NCI-H510A treated with DMSO at 0.1 percent for 48 hours (cell line): ENCODE results near the gene B3GNT5.
A peak's percentile ranks its signal among the peaks of the same experiment; 100 is the strongest.

Experiments
- DNase-seq: peaks from one replicate; lab custom pipeline; 2025; lab: John Stamatoyannopoulos, UW

B3GNT5 gene

DNA sequence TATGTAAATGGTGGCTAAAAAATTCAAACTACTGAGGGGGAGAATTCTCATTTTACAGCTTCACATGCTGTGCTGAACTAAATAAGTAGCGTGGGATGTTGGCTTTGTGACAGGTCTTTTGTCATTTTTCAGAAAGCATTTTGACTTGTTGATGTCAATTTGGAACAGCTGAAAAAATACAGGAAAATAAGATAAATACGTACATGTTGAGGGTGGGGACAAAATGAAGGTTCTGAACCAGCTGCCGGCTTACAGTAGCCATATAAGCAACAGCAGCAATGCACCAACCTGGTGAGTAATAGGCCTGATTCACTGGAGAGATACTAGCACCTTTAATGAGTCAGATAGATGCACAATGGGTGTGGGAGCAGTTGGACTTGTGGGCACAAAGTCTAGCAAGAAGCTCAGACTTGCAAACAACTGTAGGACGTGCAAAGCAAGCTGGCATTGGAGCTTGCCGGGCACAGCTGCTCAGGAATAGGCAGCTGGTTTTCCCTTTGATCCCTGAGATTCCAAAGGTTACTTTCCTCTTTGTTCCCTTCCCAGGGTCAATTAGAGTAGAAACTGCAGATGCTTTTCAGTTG is 12.9 kb downstream of the B3GNT5 start:
- DNase-seq, result peak; percentile 29

DNA sequence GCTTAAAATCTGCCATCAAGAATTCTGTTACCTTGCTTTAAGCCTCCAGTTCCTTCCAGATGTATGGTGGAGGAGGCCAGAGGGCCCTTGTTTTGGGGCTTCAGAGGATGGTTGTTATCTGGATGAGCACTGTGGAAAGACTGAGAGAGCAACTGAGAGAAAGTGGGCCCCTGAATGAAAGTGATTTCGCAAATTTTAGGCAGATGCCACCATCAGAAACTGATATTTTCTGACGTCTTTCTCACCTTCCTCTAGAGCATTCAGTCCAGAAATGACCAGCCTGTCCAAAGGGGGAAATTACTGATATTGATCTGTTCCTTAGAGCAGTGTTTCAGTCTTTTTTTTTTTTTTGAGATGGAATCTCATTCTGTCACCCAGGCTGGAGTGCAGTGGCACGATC is 13.4 kb downstream of the B3GNT5 start:
- no peak for DNase-seq

DNA sequence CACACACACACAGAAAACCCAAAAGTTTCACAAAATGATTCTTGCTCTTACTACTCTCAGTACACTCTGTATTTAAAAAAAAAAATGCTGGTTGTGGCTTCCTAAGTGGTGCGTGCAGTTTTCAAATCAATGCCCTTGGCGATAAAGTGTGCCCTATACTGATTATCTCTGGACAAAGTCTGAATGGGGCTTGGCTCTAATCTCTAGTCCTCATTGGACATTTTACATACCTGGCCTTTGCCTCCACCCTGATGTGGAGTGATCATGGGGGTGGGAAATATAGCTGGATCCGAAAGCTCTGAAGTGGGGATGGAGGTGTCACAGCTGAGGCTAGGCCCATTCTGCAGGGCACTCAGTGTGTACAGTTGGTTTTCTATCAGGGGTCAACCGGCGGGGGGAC is 14.1 kb downstream of the B3GNT5 start:
- DNase-seq, result no peak

DNA sequence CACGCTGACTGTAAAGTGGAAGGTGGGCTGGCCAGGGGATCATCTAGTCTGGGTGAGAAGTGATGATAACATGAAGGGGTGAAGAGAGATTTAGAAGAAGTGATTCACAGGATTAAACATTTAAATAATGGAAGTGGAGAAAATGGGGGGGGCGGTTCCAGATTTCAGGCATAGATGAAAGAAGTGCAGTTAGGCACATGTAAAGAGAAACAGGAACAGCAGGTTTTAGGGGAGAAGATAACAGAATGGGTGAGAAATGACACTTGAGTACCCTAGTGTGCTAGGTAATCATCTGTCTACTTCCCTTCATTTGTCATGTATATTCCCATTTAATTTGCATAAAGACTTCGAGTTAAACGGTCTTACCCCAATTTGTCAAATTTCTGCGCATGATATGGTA is 15.3 kb downstream of the B3GNT5 start:
- DNase-seq, result peak; percentile 39

DNA sequence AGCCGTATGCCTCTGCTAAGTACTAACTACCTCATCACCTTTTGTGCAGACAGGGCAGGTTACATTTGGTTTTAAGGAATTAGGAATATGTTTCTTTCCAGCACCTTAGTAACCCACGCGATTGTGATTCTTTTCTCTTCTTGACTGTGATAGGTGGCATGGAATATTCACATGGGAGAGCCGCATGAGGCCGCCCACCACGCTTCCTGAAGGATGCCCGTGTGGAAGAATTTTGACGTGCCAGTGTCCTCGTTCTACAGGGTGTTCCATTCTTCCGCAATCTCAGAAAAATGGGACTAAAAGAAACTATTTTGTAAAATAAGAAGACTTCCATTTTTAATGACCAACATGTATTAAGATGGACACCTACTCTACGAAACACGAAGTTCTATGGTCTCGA is 16.3 kb downstream of the B3GNT5 start:
- no peak for DNase-seq

DNA sequence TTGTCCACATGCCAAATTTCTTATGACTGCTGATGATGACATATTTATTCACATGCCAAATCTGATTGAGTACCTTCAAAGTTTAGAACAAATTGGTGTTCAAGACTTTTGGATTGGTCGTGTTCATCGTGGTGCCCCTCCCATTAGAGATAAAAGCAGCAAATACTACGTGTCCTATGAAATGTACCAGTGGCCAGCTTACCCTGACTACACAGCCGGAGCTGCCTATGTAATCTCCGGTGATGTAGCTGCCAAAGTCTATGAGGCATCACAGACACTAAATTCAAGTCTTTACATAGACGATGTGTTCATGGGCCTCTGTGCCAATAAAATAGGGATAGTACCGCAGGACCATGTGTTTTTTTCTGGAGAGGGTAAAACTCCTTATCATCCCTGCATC is 17.3 kb downstream of the B3GNT5 start:
- DNase-seq, result no peak

DNA sequence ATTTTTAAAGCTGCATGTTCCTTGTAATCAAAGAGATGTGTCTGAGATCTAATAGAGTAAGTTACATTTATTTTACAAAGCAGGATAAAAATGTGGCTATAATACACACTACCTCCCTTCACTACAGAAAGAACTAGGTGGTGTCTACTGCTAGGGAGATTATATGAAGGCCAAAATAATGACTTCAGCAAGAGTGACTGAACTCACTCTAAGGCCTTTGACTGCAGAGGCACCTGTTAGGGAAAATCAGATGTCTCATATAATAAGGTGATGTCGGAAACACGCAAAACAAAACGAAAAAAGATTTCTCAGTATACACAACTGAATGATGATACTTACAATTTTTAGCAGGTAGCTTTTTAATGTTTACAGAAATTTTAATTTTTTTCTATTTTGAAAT is 19.1 kb downstream of the B3GNT5 start:
- no peak for DNase-seq

DNA sequence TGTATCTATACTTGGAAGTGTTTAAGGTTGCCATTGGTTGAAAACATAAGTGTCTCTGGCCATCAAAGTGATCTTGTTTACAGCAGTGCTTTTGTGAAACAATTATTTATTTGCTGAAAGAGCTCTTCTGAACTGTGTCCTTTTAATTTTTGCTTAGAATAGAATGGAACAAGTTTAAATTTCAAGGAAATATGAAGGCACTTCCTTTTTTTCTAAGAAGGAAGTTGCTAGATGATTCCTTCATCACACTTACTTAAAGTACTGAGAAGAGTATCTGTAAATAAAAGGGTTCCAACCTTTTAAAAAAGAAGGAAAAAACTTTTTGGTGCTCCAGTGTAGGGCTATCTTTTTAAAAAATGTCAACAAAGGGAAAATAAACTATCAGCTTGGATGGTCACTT is 19.7 kb downstream of the B3GNT5 start:
- no peak for DNase-seq

DNA sequence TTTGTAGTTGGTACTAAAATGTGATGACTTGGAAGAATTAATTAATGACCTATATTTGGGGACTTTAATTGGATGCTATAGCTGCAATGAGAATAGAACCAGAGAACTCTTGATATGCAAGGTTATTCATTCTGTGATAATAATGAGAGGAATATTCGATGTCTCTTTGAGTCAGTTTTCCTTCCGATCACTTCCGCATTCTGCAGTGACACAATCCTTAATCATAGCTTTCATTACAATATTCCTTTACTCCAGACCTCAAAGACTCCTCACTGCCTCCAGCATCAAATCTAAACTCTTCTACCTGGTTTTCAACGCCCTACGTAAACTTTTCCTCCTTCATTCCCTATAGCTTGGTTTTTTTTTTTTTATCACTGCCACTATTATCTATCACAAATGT is 21.6 kb downstream of the B3GNT5 start:
- DNase-seq, result no peak

DNA sequence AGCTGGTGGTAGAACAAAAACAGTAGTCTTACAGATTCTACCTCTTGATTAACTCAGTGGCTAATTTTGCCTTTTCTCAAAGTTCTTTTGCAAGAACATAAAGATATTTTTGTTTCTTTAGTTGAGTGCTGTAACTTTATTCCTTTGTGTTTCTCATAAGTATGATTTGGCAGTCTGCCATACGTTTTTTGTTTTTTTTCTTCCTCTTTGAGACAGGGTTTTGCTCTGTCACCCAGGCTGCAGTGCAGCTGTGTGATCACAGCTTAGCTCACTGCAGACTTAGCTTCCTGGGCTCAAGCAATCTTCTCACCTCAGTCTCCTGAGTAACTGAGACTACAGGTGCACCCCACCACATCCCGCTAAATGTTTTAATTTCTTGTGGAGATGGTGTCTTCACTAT is 22.4 kb downstream of the B3GNT5 start:
- peak; percentile 35 for DNase-seq

DNA sequence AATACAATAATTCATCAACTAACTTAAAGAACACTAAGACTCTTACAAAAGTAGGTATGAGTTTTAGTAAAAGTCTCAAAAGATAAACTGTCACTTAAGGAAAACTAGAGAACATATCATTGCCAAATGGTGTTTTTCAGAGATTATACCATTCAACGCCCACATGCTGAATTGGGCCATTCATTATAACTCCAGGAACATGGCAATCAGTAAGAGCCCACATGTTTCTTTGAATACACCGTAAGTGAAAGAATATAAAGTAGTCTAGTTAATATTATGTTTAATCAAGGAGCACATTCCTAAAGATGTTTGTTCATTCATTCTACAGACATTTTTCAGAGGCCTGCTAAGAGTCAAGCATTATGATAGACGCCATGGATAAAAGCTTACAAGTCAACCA is 22.9 kb downstream of the B3GNT5 start:
- no peak for DNase-seq

DNA sequence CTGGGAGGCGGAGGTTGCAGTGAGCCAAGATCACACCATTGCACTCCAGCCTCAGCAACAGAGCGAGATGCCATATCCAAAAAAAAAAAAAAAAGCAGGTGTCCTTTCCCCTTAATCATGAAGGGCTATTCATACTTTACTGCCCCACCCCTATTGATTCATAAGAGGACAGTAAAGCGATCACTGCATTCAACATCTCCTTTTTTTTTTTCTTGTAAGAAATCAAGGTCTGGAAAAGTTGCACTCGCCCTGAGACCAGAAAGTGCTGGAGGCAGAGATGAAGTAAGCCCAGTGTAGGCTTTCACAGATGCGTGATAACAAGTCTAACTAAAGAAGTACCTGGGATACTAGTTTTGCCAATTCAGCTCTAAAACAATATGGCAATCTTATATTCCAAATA is 24.2 kb downstream of the B3GNT5 start:
- DNase-seq, result no peak

DNA sequence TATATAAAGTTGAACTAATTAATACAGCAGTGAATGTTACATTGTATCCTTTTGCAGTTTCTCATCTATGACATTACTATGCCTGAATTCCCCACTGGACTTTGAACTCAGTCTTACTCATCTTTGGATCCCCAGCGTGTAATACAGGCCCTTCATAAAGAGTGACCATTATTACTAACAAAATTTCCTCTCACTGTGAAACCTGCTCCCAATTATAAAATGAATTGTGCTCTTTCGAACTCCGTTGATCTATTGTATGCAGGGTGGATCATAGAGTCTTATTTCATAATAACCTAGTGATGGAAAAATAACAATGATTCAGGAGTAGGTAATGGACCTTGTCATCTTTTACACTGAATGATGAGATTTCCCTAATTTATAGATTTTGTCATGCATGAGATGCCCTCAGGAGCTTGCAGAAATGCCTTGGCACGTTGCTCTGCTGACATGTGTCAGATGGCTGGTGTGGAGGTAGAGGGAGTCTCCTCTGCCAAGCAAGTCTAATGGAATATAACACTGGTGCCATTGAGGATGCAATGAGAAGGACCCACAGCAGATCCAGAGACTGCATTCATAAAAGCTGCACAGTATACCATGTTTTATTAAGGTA is 25.5 kb downstream of the B3GNT5 start:
- no peak for DNase-seq

DNA sequence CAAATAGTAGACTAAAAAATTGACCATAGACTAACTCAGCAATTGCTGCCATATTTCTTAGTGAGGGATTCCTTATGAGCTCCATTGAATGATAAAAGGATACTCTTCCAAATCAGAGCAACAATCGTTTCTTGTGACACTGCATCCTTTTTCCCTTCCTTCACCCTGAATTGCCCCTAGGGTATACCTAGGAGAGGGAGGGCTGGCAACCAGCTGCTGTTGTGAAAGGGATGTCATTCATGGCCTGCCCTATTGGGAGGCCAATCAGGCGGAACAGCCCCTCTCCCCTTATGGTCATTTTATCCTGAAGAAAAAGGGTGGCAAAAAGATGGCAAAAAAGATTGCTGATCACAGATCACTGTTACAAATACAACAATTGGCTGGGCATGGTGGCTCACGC is 26.3 kb downstream of the B3GNT5 start:
- no peak for DNase-seq

DNA sequence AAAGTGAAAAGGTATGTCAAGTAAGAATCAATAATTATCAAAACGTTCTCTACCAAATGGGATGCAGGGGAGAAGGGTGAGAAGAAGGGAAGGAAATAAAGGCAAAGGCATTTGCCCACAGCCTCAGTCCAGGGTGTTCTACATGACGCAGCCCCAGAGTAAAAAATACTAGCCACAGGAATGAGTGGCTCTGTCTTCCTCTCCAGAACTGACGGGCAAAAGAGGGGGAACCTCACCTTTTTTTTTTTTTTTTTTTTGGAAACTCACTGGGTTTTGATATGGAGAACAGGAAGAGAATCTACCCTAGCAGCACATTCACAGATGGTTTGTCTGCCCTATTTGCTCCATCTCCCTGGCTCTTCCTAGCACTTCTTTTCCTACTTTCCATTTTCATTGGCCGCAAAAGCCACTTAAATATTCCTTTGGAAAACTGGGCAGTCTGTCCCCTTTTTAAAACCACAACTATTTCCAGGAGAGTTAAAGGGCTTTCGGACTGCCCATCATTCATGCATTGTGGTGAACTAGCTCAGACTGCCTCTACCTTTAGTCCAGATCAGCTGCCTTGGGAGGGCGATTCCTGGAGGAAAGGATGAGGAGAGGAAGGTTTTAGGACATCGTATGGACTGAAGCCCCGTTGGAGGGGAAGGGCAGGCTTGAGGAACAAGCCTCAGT is 28.2 kb downstream of the B3GNT5 start:
- no peak for DNase-seq

DNA sequence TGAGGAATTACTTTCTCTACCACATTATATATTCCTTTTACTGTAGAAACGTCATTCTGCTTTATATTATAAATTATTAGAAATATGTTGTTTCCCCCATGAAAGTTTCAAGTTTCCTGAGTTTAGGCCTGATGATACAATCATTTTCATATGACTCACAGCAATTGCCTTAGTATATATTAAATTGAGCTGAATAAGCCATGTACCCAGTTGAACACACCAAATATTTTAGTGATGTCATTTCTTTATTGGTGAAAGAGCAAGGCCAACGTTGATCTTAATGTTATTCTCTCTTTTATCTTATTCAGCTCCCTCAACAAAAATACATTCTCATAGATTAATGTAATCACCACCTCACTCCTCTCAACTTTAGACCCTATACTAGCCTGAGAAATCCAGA is 30.8 kb downstream of the B3GNT5 start:
- DNase-seq, result no peak

DNA sequence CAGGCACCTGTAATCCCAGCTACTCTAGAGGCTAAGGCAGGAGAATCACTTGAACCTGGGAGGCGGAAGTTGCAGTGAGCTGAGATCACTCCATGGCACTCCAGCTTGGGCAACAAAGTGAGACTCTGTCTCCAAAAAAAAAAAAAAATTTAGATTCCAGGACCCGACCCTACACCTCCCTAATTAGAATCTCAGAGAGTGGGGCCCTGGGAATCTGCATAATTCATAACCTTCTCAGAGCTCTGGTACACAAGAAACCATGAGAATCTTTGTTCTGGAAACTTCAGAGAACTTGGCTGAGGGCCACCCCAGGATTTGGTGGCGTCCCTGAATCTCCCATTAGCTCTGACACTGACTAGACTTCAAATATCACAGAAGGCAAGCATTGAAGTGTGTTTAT is 31.5 kb downstream of the B3GNT5 start:
- DNase-seq, result no peak

DNA sequence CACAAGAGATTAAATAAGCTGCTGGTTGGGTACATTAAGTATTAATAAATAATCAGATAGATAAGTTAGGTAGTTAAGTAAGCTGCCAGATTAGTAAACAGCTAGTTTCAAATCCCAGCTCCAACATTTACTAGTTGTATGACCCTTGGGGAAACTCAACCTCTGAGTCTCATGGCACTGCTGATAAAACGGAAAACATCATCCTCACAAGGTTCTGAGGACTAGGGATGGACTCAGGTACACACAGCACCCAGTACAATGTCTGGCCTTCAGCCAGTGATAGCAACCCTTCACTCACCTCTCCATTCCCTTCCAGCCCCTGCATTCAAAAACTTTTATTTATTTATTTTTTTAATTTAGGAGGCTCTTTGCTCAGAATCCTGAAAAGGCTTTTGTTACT is 32.3 kb downstream of the B3GNT5 start:
- DNase-seq, result no peak

DNA sequence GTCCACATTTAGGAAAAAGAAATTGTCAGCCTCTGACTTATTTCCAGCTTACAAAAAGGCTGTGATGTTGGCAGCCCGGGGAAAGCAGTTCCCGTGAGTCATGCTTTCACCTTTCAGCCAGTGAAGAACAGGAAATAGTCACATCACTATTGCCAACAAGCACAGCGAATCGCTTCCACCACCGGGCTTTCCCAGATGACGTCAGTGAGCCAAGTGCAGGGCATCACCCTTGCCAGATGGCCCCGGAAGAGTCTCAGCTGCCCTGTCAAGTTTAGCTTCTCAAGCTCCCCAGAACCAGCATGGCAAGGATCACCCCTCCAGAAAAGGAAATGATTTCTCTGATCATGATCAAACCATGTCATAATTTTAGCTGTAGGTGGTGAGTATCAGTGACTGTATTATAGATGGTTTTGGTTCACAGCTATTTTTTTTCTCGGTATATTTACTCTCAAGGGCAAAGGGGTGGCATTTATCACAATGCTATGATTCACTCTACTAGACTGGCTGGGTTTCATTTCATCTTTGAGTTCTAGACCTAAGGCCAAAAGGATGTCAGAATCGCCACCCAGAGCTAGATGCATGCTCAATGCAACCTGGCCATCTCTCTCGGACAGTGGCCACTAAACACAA is 32.9 kb downstream of the B3GNT5 start:
- DNase-seq, result peak; percentile 96

DNA sequence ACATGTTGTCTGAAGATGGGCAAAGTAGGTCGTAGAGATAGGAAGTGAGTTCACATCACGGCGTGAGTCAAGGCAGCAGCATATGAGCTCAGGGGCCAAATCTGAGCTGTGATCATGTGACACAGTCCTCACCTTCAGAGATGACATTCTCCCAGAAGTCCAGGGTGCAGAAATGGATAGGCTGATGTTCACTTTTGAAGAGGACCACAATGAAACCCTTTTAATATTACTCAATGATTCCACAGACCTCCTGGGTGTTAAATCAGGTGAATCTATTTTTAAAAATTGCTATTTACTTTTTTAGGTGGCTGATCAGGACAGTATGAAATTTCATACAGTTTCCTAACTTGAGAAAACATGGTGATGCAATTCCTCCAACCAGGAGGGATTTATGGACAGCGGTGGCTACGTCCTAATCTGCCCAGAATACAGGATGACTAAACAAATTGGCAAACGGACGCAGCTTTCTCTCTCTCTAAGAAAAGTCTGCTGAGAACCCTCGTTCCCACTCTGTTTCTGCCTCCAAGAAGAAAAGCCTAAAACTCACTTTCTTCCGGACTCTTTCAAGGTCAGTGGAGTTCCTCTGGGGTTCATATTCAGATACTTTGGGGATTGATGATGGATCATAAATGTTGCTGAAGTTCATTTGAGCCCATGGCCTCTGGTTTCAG is 34.4 kb downstream of the B3GNT5 start:
- DNase-seq, result no peak

DNA sequence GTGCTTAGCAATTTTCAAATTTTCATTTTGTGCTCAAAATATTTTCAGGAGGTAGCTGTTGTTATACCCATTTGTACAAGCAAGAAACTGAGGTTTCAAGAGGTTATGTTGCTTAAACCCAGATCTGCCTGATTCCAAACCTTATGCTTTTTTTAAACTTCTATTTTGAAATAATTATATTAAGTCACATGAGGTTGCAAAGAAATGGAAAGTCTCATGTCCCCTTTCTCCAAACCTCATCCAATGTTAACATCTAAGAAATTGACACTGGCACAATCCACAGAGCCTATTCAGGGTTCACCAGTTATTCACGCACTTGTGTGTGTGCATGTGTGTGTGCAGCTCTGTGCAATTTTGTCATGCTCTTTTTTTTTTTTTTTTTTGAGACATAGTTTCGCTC is 35.1 kb downstream of the B3GNT5 start:
- DNase-seq, result no peak

DNA sequence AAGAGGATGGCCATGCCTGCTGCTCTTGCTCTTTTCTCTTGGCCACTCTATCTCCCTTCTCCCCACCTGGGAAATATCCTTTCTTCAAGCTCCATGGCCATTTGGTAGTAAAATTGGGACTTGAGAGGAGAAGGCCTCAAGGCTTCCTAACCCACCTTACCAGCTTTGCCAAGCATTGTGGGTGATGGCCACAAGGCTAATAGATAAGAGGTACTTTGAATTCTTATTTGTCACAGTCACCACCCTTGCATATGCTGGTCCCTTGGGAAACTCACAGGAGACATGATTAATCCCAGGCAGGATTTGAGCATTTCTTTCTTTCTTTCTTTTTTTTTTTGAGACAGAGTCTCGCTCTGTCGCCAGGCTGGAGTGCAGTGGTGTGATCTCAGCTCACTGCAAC is 37.2 kb downstream of the B3GNT5 start:
- DNase-seq, result no peak

DNA sequence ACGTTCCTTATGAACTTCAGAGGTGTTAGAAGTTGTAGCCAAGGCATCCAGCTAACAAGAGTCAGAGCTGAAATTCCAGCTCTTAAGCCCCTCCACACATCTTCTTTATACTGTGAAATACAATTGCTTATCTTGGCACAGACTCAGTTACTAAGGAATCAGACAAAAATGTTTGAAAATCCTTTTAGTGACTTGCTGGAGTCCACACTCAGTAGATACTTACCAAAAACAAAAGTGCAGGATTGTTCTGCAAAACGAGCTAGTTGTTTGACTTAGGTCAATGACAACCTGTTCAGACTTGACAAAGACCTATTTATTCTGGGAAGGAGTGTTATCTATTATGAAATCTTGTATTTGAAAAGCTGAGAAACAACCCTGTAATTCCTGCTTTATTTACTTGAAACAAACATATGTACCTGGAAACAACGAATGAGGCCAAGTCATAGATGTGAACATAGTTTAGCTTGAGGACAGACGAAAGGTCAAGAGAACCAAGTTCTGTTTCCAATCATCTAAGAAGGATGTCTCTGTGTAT is 38.5 kb downstream of the B3GNT5 start:
- DNase-seq, result peak; percentile 33
